PFSK-1 (cell line): ENCODE measurements around the gene SDK1.

ENCODE experiments used
- FOXP2 ChIP-seq: optimal IDR thresholded peaks from 2 replicates; pipeline ENCODE3; 2011; ENCODE audit warnings: borderline replicate concordance, control low read depth, inconsistent platforms; ENCODE audit not compliant: insufficient read depth; ENCODE audit errors: extremely low read length, extremely low read depth
- POLR2AphosphoS5 ChIP-seq: IDR thresholded peaks from 2 replicates; pipeline ENCODE4 v1.6.1; 2012; ENCODE audit warnings: low read depth, mild to moderate bottlenecking, control low read depth, low read length, moderate library complexity
- SIN3A ChIP-seq: IDR thresholded peaks from 2 replicates; pipeline ENCODE4 v1.6.1; 2012; ENCODE audit warnings: mild to moderate bottlenecking, low read length, moderate library complexity, borderline replicate concordance; ENCODE audit not compliant: insufficient read depth
- TAF1 ChIP-seq: IDR thresholded peaks from 2 replicates; pipeline ENCODE4 v1.6.1; 2012; ENCODE audit warnings: low read length, control low read depth, borderline replicate concordance; ENCODE audit not compliant: insufficient read depth
- TF ChIP-seq, protein P1 (sequence below), 2 experiments: IDR thresholded peaks; 2 replicates each; pipeline versions ENCODE4 v1.6.1 to v1.8.0; 2011 to 2012; ENCODE audit warnings: low read depth in 2 of 2, low read length in 2 of 2, control low read depth in 1 of 2, inconsistent platforms in 1 of 2, mild to moderate bottlenecking in 1 of 2, moderate library complexity in 1 of 2; ENCODE audit not compliant: insufficient read depth in 1 of 2

The SDK1 gene

DNA sequence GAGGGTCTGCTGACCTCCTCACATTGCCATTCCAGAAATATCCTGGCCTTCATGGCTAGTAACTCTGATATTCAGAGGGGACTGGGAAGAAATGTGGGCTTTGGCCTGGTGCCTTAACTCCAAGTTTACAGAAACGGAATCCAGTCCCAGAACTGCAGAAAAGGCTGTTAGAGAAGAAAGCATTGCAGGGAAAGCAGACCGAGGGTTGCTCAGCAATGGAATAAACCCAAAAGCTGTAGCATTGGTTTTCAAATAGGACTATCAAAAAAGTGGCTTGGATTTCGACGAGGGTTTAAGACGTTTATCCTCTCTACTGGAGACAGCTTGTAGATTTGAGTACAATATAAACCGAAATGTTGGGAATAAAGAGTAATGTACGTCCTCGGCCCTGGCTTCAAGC lies 955.2 kb downstream of the SDK1 start:
- no peak for TF ChIP-seq SIN3A
- TF ChIP-seq POLR2AphosphoS5 = no peak
- no peak for TF ChIP-seq TAF1
- no peak for TF ChIP-seq FOXP2
- TF ChIP-seq, protein P1, sequence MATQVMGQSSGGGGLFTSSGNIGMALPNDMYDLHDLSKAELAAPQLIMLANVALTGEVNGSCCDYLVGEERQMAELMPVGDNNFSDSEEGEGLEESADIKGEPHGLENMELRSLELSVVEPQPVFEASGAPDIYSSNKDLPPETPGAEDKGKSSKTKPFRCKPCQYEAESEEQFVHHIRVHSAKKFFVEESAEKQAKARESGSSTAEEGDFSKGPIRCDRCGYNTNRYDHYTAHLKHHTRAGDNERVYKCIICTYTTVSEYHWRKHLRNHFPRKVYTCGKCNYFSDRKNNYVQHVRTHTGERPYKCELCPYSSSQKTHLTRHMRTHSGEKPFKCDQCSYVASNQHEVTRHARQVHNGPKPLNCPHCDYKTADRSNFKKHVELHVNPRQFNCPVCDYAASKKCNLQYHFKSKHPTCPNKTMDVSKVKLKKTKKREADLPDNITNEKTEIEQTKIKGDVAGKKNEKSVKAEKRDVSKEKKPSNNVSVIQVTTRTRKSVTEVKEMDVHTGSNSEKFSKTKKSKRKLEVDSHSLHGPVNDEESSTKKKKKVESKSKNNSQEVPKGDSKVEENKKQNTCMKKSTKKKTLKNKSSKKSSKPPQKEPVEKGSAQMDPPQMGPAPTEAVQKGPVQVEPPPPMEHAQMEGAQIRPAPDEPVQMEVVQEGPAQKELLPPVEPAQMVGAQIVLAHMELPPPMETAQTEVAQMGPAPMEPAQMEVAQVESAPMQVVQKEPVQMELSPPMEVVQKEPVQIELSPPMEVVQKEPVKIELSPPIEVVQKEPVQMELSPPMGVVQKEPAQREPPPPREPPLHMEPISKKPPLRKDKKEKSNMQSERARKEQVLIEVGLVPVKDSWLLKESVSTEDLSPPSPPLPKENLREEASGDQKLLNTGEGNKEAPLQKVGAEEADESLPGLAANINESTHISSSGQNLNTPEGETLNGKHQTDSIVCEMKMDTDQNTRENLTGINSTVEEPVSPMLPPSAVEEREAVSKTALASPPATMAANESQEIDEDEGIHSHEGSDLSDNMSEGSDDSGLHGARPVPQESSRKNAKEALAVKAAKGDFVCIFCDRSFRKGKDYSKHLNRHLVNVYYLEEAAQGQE (IDR thresholded peaks at IDR 0.05; ENCODE audit: insufficient read depth in 1 of 2, low read depth in 2 of 2, low read length in 2 of 2) = no peak

DNA sequence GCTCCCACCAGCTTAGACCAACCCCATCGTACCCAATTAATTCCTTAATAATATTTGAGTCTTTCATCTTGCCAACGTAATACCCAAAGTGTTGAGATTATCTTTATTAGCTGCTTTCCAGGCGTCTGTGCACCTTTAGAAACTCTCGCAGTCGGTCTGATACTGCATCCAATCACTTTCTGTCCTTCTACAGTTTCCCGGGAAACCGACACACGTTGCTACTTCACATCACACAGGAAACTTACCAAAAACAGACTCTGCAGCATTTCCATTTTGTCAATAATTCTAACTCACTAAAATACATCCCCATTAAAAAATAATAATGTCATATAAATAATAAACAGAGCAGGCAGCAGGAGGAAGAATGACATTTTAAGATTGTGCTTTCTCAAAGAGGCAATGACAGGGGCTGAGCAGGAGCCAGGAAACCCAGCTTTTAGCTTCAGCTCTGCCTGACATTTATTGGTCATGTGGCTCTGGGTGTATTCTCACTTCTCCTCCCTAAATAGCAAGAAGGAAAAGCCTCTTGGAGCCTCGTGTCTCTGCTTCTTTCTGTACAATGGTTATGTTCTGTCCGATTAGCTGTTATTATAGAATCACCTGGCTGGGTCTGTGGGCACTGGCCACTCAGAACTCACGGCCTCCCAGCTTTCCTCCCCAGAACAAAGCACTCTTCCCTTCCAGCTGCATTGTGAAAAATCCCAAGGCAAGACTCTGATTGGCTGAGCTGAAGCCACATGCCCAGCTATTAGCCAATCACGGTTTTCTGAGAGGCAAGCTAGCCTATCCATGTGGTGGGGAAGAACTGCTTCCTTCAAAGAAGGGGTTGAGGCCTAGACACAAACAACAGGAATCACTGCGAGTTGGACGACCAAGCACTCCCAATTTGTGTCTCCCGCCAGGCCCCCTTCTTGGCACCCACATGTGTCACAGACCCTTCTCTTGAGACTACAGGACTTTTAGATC lies 956.4 kb downstream of the SDK1 start:
- TF ChIP-seq TAF1 (no peak), SIN3A (no peak), FOXP2 (no peak), POLR2AphosphoS5 (no peak)
- TF ChIP-seq, protein P1 (IDR thresholded peaks at IDR 0.05; ENCODE audit: insufficient read depth in 1 of 2, low read depth in 2 of 2, low read length in 2 of 2) = no peak

DNA sequence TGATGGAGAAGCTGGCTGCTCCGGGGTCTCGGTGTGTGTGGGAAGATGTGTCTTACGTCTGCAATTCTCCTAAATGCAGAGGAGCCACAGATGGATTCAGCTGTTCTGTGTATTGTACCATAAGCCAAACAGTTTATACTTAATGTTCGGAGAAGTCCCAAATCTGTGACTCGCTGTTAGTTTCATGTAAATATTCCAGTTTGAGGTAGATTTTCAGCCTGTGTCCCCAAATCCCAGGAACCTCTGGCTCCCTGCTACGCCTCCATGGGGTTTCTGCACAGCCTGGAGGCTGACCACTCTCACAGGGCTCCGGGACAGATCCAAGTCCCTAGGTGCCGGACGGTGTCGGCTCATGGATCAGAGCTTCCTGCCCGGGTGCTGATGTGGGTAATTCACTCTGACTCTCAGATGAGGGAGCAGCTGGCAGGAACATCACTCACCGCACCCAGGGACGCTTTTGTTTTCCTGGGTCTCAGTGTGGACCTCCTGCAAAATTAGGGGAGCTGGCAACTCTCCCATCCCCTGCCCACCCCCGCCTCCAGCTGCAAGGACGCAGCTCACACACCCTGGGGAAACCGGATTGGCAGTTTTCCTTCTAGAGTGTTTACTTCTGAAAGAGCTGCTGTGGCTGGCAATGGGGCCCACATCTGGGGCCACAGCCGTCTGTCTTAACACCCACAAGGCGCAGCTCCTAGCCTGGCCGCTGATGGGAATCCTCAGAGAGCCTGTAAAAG lies 960.0 kb downstream of the SDK1 start:
- TF ChIP-seq TAF1 (no peak), FOXP2 (no peak), POLR2AphosphoS5 (no peak), SIN3A (no peak)
- TF ChIP-seq, protein P1 (IDR thresholded peaks at IDR 0.05; ENCODE audit: insufficient read depth in 1 of 2, low read depth in 2 of 2, low read length in 2 of 2) = no peak

DNA sequence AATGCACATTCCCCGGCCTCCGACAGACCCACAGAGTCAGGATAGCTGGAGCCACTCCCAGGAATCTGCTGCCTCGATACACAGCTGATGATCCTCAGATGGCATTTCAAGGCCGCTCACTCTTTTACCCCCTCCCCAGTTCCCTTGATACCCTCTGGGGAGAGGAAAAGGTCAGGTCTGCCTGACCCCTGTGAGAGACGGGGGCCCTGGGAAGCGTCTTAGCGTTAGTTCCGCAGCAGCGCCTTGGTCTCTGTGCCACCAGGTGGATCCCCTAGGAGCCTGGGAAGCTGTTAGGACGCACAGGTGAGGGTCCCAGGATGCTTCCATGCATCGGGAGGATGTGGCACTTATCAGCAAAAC lies 960.5 kb downstream of the SDK1 start:
- TF ChIP-seq, protein P1 (IDR thresholded peaks at IDR 0.05; ENCODE audit: insufficient read depth in 1 of 2, low read depth in 2 of 2, low read length in 2 of 2) = no peak
- TF ChIP-seq SIN3A (no peak), POLR2AphosphoS5 (no peak), FOXP2 (no peak), TAF1 (no peak)
